GM12878 (cell line): ENCODE measurements around the gene KCNA3. TPM values are rescaled to one million over a fixed set of nuclear protein-coding genes. Genes with fewer than 3 reads are reported as not detected.

Experiments used
- ATAC-seq: fragments of 200-7000 bp; cut with Tn5 transposase; 3 replicates; pipeline ENCODE4 v1.9.1; 2020; ENCODE audit warnings: mild to moderate bottlenecking, moderate library complexity
- BruUV-seq: library from RNA; stranded (reverse); fragments of 400-500 nt; replicated peaks from 2 replicates; lab custom pipeline; 2021; lab: Mats Ljungman, UMichigan
- CTCF ChIA-PET: fragments of 300-600 bp; sonication (Branson Sonifier 250); formaldehyde crosslinking; extraction: SDS; loops from one replicate; lab custom pipeline; 2021; ENCODE audit warnings: inconsistent platforms; lab: Yijun Ruan, JAX
- POLR2A ChIA-PET: fragments of 350-600 bp; formaldehyde crosslinking; extraction: SDS; loops from one replicate; lab custom pipeline; 2021; ENCODE audit warnings: inconsistent platforms; lab: Charles Lee
- RAD21 ChIA-PET: fragments of 300-600 bp; sonication (Branson Sonifier 250); formaldehyde crosslinking; loops from one replicate; lab custom pipeline; 2023; ENCODE audit warnings: antibody characterized with exemption; ENCODE audit not compliant: unreplicated experiment; lab: Charles Lee
- SMC1A ChIA-PET: fragments of 300-600 bp; sonication (Branson Sonifier 250); formaldehyde crosslinking; loops from one replicate; lab custom pipeline; 2023; ENCODE audit not compliant: unreplicated experiment, uncharacterized antibody; lab: Charles Lee
- DNase-seq: peaks from one replicate; pipeline ENCODE4 v3.0.0-alpha.2; 2011; ENCODE audit warnings: low read depth, low spot score
- FAIRE-seq: peaks from 3 replicates; lab custom pipeline; 2011; peaks lifted over from hg19 to GRCh38; lab: Jason Lieb, UNC
- H2AFZ ChIP-seq: 2 replicates; pipeline ENCODE4 v1.6.0; 2011; ENCODE audit warnings: low read depth, low read length, control low read depth; ENCODE audit not compliant: control insufficient read depth
- H3K27ac ChIP-seq: 2 replicates; pipeline ENCODE4 v1.5.1; 2011; ENCODE audit warnings: control low read depth; ENCODE audit not compliant: control insufficient read depth, insufficient read depth
- H3K27me3 ChIP-seq, 2 experiments: replicated peaks in 1 of 2; 2 replicates each; pipeline versions ENCODE4 v1.6.0 to v1.6.1; 2011; ENCODE audit warnings: low read length in 1 of 2; ENCODE audit not compliant: control insufficient read depth in 2 of 2, insufficient read depth in 2 of 2
- H3K36me3 ChIP-seq, 2 experiments: 2 replicates each; pipeline ENCODE4 v1.5.1; 2011; ENCODE audit warnings: low read length in 1 of 2; ENCODE audit not compliant: control insufficient read depth in 2 of 2, insufficient read depth in 2 of 2
- H3K4me1 ChIP-seq: 2 replicates; pipeline ENCODE4 v1.6.1; 2011; ENCODE audit warnings: mild to moderate bottlenecking, low read length, moderate library complexity, mixed read lengths; ENCODE audit not compliant: control insufficient read depth, insufficient read depth
- H3K4me2 ChIP-seq: 2 replicates; pipeline ENCODE4 v1.6.0; 2011; ENCODE audit warnings: control low read depth; ENCODE audit not compliant: control insufficient read depth, insufficient read depth
- H3K4me3 ChIP-seq: fragments of 200-600 bp; sonication (generic); 2 replicates; pipeline ENCODE4 v1.5.1; 2016
- H3K79me2 ChIP-seq: 2 replicates; pipeline ENCODE4 v1.6.0; 2011; ENCODE audit warnings: low read length; ENCODE audit not compliant: control insufficient read depth, insufficient read depth
- H3K9ac ChIP-seq: 2 replicates; pipeline ENCODE4 v1.8.0; 2011; ENCODE audit warnings: low read length, control low read depth, mixed read lengths; ENCODE audit not compliant: control insufficient read depth, insufficient read depth
- H3K9me3 ChIP-seq: replicated peaks from 3 replicates; pipeline ENCODE4 v1.5.1; 2011; ENCODE audit warnings: mild to moderate bottlenecking, low read length; ENCODE audit not compliant: control insufficient read depth, insufficient read depth
- H4K20me1 ChIP-seq: 2 replicates; pipeline ENCODE4 v1.6.0; 2011; ENCODE audit not compliant: control insufficient read depth, insufficient read depth
- CHD4 ChIP-seq: fragments of 200-600 bp; sonication (generic); IDR thresholded peaks from 2 replicates; pipeline ENCODE4 v1.6.1; 2016; ENCODE audit warnings: mild to moderate bottlenecking
- SUPT20H ChIP-seq: IDR thresholded peaks from 2 replicates; pipeline ENCODE4 v1.6.1; 2011; ENCODE audit warnings: low read depth, mild to moderate bottlenecking, low read length, moderate library complexity, borderline replicate concordance; ENCODE audit not compliant: control insufficient read depth
- TBL1XR1 ChIP-seq: IDR thresholded peaks from 2 replicates; pipeline ENCODE4 v1.6.1; 2012; ENCODE audit warnings: low read depth, low read length, improper control_type of control experiment
- WGBS: methylation state at CpG from one replicate; pipeline ENCODE4 v1.1.6; 2016; ENCODE audit warnings: low lambda C conversion rate; ENCODE audit not compliant: insufficient replicate concordance, insufficient coverage; ENCODE audit errors: missing lambda C conversion rate; 5-methylcytosine and 5-hydroxymethylcytosine counted together
- in situ Hi-C: fragments of 300-500 bp; cut with MboI; formaldehyde crosslinking; loops from 9 replicates; pipeline ENCODE4 v1.14.3; 2018; ENCODE audit warnings: mixed read lengths
- intact Hi-C: fragments of 100-400 bp; cut with micrococcal nuclease; formaldehyde crosslinking; loops from one replicate; pipeline ENCODE4 v1.14.2; 2022; ENCODE audit not compliant: unreplicated experiment
- polyA plus RNA-seq, 11 experiments: library from polyadenylated mRNA; depleted of rRNA in 4 of 11; unstranded in 6 of 11; stranded (reverse) in 5 of 11; fragments of >200 nt; fragmentation: Nextera tagmentation in 4 of 11; fragmentation: Illumina TruSeq in 1 of 11; extraction: Ambion mirVana in 4 of 11; extraction: Trizol in 1 of 11; gene quantifications; 1 replicate in 1 of 11; 2 replicates in 10 of 11; pipeline versions ENCODE4 v1.2.1 to v1.2.3, GENCODE V29; 2011 to 2016; ENCODE audit warnings: inconsistent platforms in 2 of 11, missing spikeins in 2 of 11, low read depth in 1 of 11
- total RNA-seq, 4 experiments: library from RNA; depleted of rRNA in 3 of 4; stranded (reverse); fragments of >200 nt in 3 of 4; fragmentation: Illumina TruSeq in 1 of 4; extraction: Trizol in 1 of 4; gene quantifications; 2 replicates each; pipeline versions ENCODE4 v1.2.1 to v1.2.3, GENCODE V29; 2013 to 2021

KCNA3 gene
- total and polyA plus RNA-seq, 10 of the 15 experiments (the other 5 are each of a cell fraction or from before 2014, with no cell fraction given), result 0.10 to 3.3 (median 1.7) TPM

- POLR2A ChIA-PET, result interaction anchor here (1.5 to 2.7 kb wide), 3 partner anchors 9 to 130 kb away, joined by 5 to 23 read pairs (median 5); no protein-coding TSS in a partner anchor
- RAD21 ChIA-PET, result interaction anchor here (0.8 to 6.4 kb wide), 8 partner anchors 10 to 244 kb away, joined by 3 to 82 read pairs (median 12); no protein-coding TSS in a partner anchor
- peak overlapping the region; percentile 15; the same call in 1 of the 2 replicates for H3K4me3 ChIP-seq
- H3K4me2 ChIP-seq, result peak overlapping the region; percentile 80
- SMC1A ChIA-PET, result interaction anchor here (0.6 to 11.2 kb wide), 11 partner anchors 13 to 241 kb away, joined by 3 to 144 read pairs (median 3); no protein-coding TSS in a partner anchor
- no peak overlapping the region for H2AFZ ChIP-seq
- DNase-seq (no peak), FAIRE-seq (no peak), ATAC-seq (no peak)
- H3K27me3 ChIP-seq, result no peaks in the 10 kb centered on the region
- WGBS, result 43% methylated on average over 2 of the region's 2 CpGs
- intact Hi-C loops (loop anchor here (2.0 to 10.0 kb wide), 3 partner anchors 37 to 589 kb away; partner anchors contain the start of genes CD53 and CHI3L2), in situ Hi-C loops (no loop called here)
- no TSS peak for BruUV-seq
- no peaks in the 10 kb centered on the region for H3K36me3 ChIP-seq
- H3K9me3 ChIP-seq, result no peaks in the 10 kb centered on the region
- peak overlapping the region; percentile 87 for H3K27ac ChIP-seq
- H4K20me1 ChIP-seq, result no peaks in the 10 kb centered on the region
- H3K9ac ChIP-seq, result peak overlapping the region; percentile 3; the same call in 1 of the 2 replicates
- TF ChIP-seq TBL1XR1, result 0 out of 2 replicates have a peak, but pooled peaks have one; percentile 1
- no peak for TF ChIP-seq SUPT20H
- TF ChIP-seq CHD4, result no peak
- TF ChIP-seq, all 136 proteins: peak for 1
- Histone ChIP-seq H3K79me2 (no peaks in the 10 kb centered on the region), H3K4me1 (peaks cover 73% of the 10 kb centered on the region)
- CTCF ChIA-PET, result interaction anchor here (0.8 to 6.8 kb wide), 11 partner anchors 11 to 395 kb away, joined by 3 to 86 read pairs (median 8); no protein-coding TSS in a partner anchor
Observed at GRCh38 chr1:110635434-110635833, 39.3 kb downstream of the KCNA3 start.
